Measurements from ENCODE around the gene SMO. TPM values are rescaled to one million over a fixed set of nuclear protein-coding genes. Genes with fewer than 3 reads are reported as not detected.

SMO gene
- total and polyA plus RNA-seq, 4 donors: 2.9 to 16.3 (median 10.7) TPM

GRCh38 chr7:129228633-129229032 lies 40.2 kb downstream of the SMO start:
- Histone ChIP-seq H3K4me1 (ENCODE audit: control insufficient read depth in 4 of 4, insufficient read depth in 4 of 4, low read length in 3 of 4) (peaks cover 0 to 15% (median 12%) of the 10 kb centered on the region in 4 donors), H3K27ac (ENCODE audit: low read depth in 1 of 2, low read length in 2 of 2) (no peak overlapping the region), H3K9me3 (ENCODE audit: control insufficient read depth in 4 of 4, low read length in 3 of 4) (no peaks in the 10 kb centered on the region), H3K9ac (ENCODE audit: low read depth in 1 of 2, low read length in 2 of 2) (no peak overlapping the region), H3K27me3 (ENCODE audit: control insufficient read depth in 4 of 4, insufficient read depth in 4 of 4, low read length in 3 of 4) (no peaks in the 10 kb centered on the region), H3K36me3 (ENCODE audit: control insufficient read depth in 4 of 4, insufficient read depth in 3 of 4, low read depth in 1 of 4, low read length in 3 of 4) (no peaks in the 10 kb centered on the region), H3K4me3 (ENCODE audit: low read depth in 1 of 3, low read length in 3 of 3) (no peak overlapping the region)
- TF ChIP-seq JUND (IDR thresholded peaks at IDR 0.05) (no peak), FOXA1 (IDR thresholded peaks at IDR 0.05) (no peak), SP1 (IDR thresholded peaks at IDR 0.05) (no peak), EGR1 (IDR thresholded peaks at IDR 0.05; ENCODE audit: low read depth in 2 of 2) (no peak), ATF3 (IDR thresholded peaks at IDR 0.05) (no peak), FOXA2 (IDR thresholded peaks at IDR 0.05) (no peak), RXRA (IDR thresholded peaks at IDR 0.05) (no peak), TAF1 (conservative IDR thresholded peaks at IDR 0.05) (no peak), HNF4A (conservative IDR thresholded peaks at IDR 0.05) (no peak), HNF4G (IDR thresholded peaks at IDR 0.05) (no peak), NR2F2 (IDR thresholded peaks at IDR 0.05) (no peak), RAD21 (IDR thresholded peaks at IDR 0.05) (no peak), CTCF (IDR thresholded peaks at IDR 0.05; ENCODE audit: low read depth, low read length, missing input control) (no peak), ZBTB33 (IDR thresholded peaks at IDR 0.05) (no peak), REST (IDR thresholded peaks at IDR 0.05) (no peak), GABPA (IDR thresholded peaks at IDR 0.05 in 1 of 2, conservative IDR thresholded peaks at IDR 0.05 in 1 of 2) (no peak), MAX (IDR thresholded peaks at IDR 0.05) (no peak), YY1 (IDR thresholded peaks at IDR 0.05) (no peak)
- DNase-seq (ENCODE audit: low spot score): no peak
- 87% methylated on average over 2 of the region's 2 CpGs for WGBS

Measured in liver (tissue), 9 donors.